Loucy (cell line): Measurements from ENCODE around the gene BEND5.

Experiments used
- H2AFZ ChIP-seq: fragments of 200-600 bp; sonication (generic); 2 replicates; pipeline ENCODE4 v1.6.0; 2016; ENCODE audit warnings: antibody characterized with exemption, mild to moderate bottlenecking, low read length, moderate library complexity
- H3F3A ChIP-seq: fragments of 200-600 bp; 2 replicates; pipeline ENCODE4 v1.6.0; 2016; ENCODE audit warnings: antibody characterized with exemption, low read depth, mild to moderate bottlenecking
- H3K27me3 ChIP-seq: fragments of 200-600 bp; sonication (generic); 2 replicates; pipeline ENCODE4 v1.6.1; 2014; ENCODE audit warnings: low read length, mild to moderate bottlenecking; ENCODE audit not compliant: insufficient read depth, poor library complexity, severe bottlenecking
- H3K36me3 ChIP-seq: fragments of 200-600 bp; sonication (generic); 2 replicates; pipeline ENCODE4 v1.6.1; 2016; ENCODE audit warnings: low read length; ENCODE audit not compliant: insufficient read depth
- H3K4me1 ChIP-seq: fragments of 200-600 bp; sonication (generic); 2 replicates; pipeline ENCODE4 v1.5.1; 2014; ENCODE audit warnings: low read length, mild to moderate bottlenecking; ENCODE audit not compliant: insufficient read depth, poor library complexity, severe bottlenecking
- H3K4me2 ChIP-seq: fragments of 200-600 bp; sonication (generic); 2 replicates; pipeline ENCODE4 v1.6.0; 2014; ENCODE audit warnings: antibody characterized with exemption, low read length, low read depth, mild to moderate bottlenecking; ENCODE audit not compliant: poor library complexity, severe bottlenecking
- H3K4me3 ChIP-seq: fragments of 200-600 bp; sonication (generic); 2 replicates; pipeline ENCODE4 v1.5.1; 2014; ENCODE audit warnings: low read length, mild to moderate bottlenecking, mixed read lengths; ENCODE audit not compliant: poor library complexity, severe bottlenecking
- H3K79me2 ChIP-seq: fragments of 200-600 bp; sonication (generic); 2 replicates; pipeline ENCODE4 v1.6.1; 2014; ENCODE audit warnings: low read length; ENCODE audit not compliant: insufficient read depth
- H3K9ac ChIP-seq: fragments of 200-600 bp; sonication (generic); 2 replicates; pipeline ENCODE4 v1.6.0; 2014; ENCODE audit warnings: mild to moderate bottlenecking, low read depth, low read length, moderate library complexity; ENCODE audit not compliant: poor library complexity, severe bottlenecking
- H3K9me2 ChIP-seq: fragments of 200-600 bp; sonication (generic); replicated peaks from 2 replicates; pipeline ENCODE4 v1.6.1; 2016; ENCODE audit warnings: low read depth, low read length, mixed read lengths
- H3K9me3 ChIP-seq: fragments of 200-600 bp; sonication (generic); 2 replicates; pipeline ENCODE4 v1.6.1; 2014; ENCODE audit warnings: mild to moderate bottlenecking, antibody characterized with exemption, low read length, low read depth; ENCODE audit not compliant: insufficient read depth
- H4K20me1 ChIP-seq: fragments of 200-600 bp; sonication (generic); 2 replicates; pipeline ENCODE4 v1.6.0; 2014; ENCODE audit warnings: antibody characterized with exemption, low read length, mild to moderate bottlenecking; ENCODE audit not compliant: insufficient read depth, poor library complexity, severe bottlenecking
- EZH2phosphoT487 ChIP-seq: fragments of 200-600 bp; IDR thresholded peaks from 2 replicates; pipeline ENCODE4 v1.6.1; 2018; ENCODE audit warnings: antibody characterized with exemption, mild to moderate bottlenecking, moderate library complexity, borderline replicate concordance
- TF ChIP-seq, protein P1 (sequence below): fragments of 200-600 bp; sonication (generic); conservative IDR thresholded peaks from 2 replicates; pipeline ENCODE4 v1.5.1; 2014; ENCODE audit warnings: mild to moderate bottlenecking, antibody characterized with exemption, low read length

BEND5 gene

GRCh38 chr1:48692235-48692634 is 84.5 kb downstream of the BEND5 start:
- H4K20me1 ChIP-seq = no peaks in the 10 kb centered on the region

DNA sequence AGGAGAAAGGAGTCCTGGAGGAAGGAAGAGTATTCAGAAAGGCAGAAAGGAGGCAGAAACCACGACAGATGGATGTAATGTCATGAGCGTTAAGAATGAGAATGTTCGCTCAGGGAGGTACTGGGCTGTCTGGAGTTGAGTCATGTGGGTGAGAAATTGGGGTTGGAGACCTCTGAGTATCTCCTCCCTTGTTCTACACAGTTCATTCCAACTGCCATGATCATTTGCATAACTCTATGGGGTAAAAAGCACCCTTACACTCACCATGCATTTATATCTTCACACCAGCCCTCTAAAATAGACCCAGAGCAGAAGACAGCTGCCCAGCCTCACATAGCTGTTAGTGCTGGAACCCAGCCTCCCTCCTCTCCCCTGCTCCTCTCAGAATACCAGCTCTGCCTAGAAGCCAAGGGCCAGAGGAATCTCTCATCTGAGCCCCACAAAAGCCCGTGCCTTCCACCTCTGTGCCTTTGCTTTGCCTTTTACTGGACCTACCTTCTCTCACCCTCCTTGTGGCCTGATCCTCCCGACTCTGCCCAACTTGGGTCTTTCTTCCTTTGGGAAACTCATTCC is 85.2 kb downstream of the BEND5 start:
- H4K20me1 ChIP-seq = no peaks in the 10 kb centered on the region
- no peak overlapping the region for H3K9ac ChIP-seq
- H3K79me2 ChIP-seq = no peaks in the 10 kb centered on the region
- no peak overlapping the region for H2AFZ ChIP-seq
- no peaks in the 10 kb centered on the region for H3F3A ChIP-seq
- no peaks in the 10 kb centered on the region for H3K9me3 ChIP-seq
- H3K27me3 ChIP-seq = no peaks in the 10 kb centered on the region
- no peaks in the 10 kb centered on the region for H3K4me1 ChIP-seq
- no peak overlapping the region for H3K4me2 ChIP-seq
- no peaks in the 10 kb centered on the region for H3K9me2 ChIP-seq
- H3K4me3 ChIP-seq = no peak overlapping the region
- TF ChIP-seq, protein P1, sequence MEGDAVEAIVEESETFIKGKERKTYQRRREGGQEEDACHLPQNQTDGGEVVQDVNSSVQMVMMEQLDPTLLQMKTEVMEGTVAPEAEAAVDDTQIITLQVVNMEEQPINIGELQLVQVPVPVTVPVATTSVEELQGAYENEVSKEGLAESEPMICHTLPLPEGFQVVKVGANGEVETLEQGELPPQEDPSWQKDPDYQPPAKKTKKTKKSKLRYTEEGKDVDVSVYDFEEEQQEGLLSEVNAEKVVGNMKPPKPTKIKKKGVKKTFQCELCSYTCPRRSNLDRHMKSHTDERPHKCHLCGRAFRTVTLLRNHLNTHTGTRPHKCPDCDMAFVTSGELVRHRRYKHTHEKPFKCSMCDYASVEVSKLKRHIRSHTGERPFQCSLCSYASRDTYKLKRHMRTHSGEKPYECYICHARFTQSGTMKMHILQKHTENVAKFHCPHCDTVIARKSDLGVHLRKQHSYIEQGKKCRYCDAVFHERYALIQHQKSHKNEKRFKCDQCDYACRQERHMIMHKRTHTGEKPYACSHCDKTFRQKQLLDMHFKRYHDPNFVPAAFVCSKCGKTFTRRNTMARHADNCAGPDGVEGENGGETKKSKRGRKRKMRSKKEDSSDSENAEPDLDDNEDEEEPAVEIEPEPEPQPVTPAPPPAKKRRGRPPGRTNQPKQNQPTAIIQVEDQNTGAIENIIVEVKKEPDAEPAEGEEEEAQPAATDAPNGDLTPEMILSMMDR = no peak
- no peak for TF ChIP-seq EZH2phosphoT487
- H3K36me3 ChIP-seq = no peaks in the 10 kb centered on the region

More at GRCh38 chr1:48692235-48692634, 84.5 kb downstream of the BEND5 start:
- no peaks in the 10 kb centered on the region for H3K79me2 ChIP-seq
- no peak overlapping the region for H3K9ac ChIP-seq
- H3K36me3 ChIP-seq = no peaks in the 10 kb centered on the region
- no peak overlapping the region for H3K4me3 ChIP-seq
- no peaks in the 10 kb centered on the region for H3K27me3 ChIP-seq
- H2AFZ ChIP-seq = no peak overlapping the region
- no peak overlapping the region for H3K4me2 ChIP-seq
- TF ChIP-seq, protein P1 = no peak
- no peak for TF ChIP-seq EZH2phosphoT487
- H3K4me1 ChIP-seq = no peaks in the 10 kb centered on the region
- no peaks in the 10 kb centered on the region for H3K9me3 ChIP-seq
- no peaks in the 10 kb centered on the region for H3F3A ChIP-seq
- no peaks in the 10 kb centered on the region for H3K9me2 ChIP-seq

DNA sequence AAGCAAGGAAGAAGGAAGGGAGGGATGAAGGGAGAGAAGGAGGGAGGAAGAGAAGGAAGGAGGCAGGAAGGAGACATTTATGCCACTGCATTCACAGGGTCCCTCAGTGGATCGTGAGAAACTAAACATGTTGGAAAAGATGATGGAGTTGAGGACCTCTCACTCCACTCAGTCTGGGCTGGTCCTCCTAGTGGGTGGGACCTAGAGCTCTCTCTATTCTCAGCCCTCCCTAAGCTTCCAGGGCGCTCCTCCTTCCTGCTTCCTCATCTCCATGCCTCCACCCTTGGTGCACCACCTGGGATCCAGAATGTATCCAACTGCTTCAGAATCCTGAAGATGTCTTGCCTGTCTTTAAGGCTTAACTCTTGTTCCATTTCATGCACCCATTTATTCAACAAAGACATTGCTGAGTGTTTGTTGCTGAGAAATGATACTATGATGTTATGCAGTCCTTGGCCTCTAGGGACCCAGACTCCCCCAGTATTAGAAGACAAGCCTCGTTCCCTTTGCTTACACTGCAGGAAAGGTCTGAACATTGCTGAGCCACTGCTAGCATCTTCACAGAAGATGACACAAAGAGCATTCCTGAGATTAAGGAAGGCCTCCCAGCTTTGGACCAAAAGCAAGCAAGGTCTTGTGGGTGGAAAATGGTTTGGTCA is 88.5 kb downstream of the BEND5 start:
- peak overlapping the region; percentile 72 for H2AFZ ChIP-seq
- TF ChIP-seq EZH2phosphoT487 = no peak
- TF ChIP-seq, protein P1 = peak; percentile 66
- no peaks in the 10 kb centered on the region for H3K4me1 ChIP-seq
- no peaks in the 10 kb centered on the region for H3K79me2 ChIP-seq
- no peaks in the 10 kb centered on the region for H3K9me3 ChIP-seq
- H3K36me3 ChIP-seq = no peaks in the 10 kb centered on the region
- no peak overlapping the region for H3K4me2 ChIP-seq
- no peak overlapping the region for H3K4me3 ChIP-seq
- no peaks in the 10 kb centered on the region for H3K9me2 ChIP-seq
- H3K9ac ChIP-seq = no peak overlapping the region
- no peaks in the 10 kb centered on the region for H3K27me3 ChIP-seq
- H3F3A ChIP-seq = no peaks in the 10 kb centered on the region
- no peaks in the 10 kb centered on the region for H4K20me1 ChIP-seq
